GM19452 (cell line): ENCODE measurements around the gene MAX.
"Not testable (repeated sequence)": the region's sequence is repeated elsewhere in the genome, so short reads cannot be mapped to it uniquely, and the experiment has no call there.

ENCODE experiments used
- ATAC-seq: cut with Tn5 transposase; IDR thresholded peaks from one replicate; pipeline ENCODE4 v1.9.1; 2021; ENCODE audit not compliant: unreplicated experiment

The MAX gene

GRCh38 chr14:65040666-65041433, 61.5 kb downstream of the MAX start:
- ATAC-seq: no peak

- ATAC-seq: no peak
Measured at GRCh38 chr14:65038966-65039365, 63.4 kb downstream of the MAX start.

- no peak for ATAC-seq
Measured at GRCh38 chr14:65035049-65035448, 67.3 kb downstream of the MAX start.

GRCh38 chr14:65034021-65034420, 68.3 kb downstream of the MAX start:
- ATAC-seq: no peak

GRCh38 chr14:65033181-65033580, 69.1 kb downstream of the MAX start:
- ATAC-seq: no peak

GRCh38 chr14:65032319-65032718, 70.0 kb downstream of the MAX start:
- no peak for ATAC-seq

- ATAC-seq: not testable (repeated sequence)
Measured at GRCh38 chr14:65031321-65031720, 71.0 kb downstream of the MAX start.

- no peak for ATAC-seq
Measured at GRCh38 chr14:65028937-65029336, 73.4 kb downstream of the MAX start.

GRCh38 chr14:65027127-65027799, 75.1 kb downstream of the MAX start:
- no peak for ATAC-seq

GRCh38 chr14:65026526-65026925, 75.8 kb downstream of the MAX start:
- no peak for ATAC-seq

GRCh38 chr14:65025818-65026217, 76.5 kb downstream of the MAX start:
- ATAC-seq: no peak
